Breast epithelium (tissue), 3 donors: Measurements from ENCODE around the gene CST6.

Experiments used
- CTCF ChIP-seq, 3 donors: fragments of 450-650 bp; IDR thresholded peaks; one replicate each; pipeline ENCODE4 v1.5.1; 2016 to 2017; ENCODE audit warnings: antibody characterized with exemption in 3 of 3, mild to moderate bottlenecking in 3 of 3, moderate library complexity in 3 of 3
- POLR2AphosphoS5 ChIP-seq, 3 donors: sonication (generic); formaldehyde crosslinking; IDR thresholded peaks; one replicate each; pipeline ENCODE4 v1.6.1; 2017; ENCODE audit warnings: antibody characterized with exemption in 3 of 3

GRCh38 chr11:65988791-65989592, 22.8 kb upstream of the CST6 start:
- TF ChIP-seq POLR2AphosphoS5 (IDR thresholded peaks at IDR 0.05): peak in 2 of 3 donors; percentile 78 to 83
- peak; percentile 96 to 99 (median 99) for TF ChIP-seq CTCF (IDR thresholded peaks at IDR 0.05)
